ES-I3 (cell line): ENCODE data around the gene PIEZO2.
"Not testable (repeated sequence)": the region's sequence is repeated elsewhere in the genome, so short reads cannot be mapped to it uniquely, and the experiment has no call there.

ENCODE experiments used
- H3K36me3 ChIP-seq: 2 replicates; pipeline ENCODE4 v1.6.1; 2013; ENCODE audit warnings: mild to moderate bottlenecking, low read length, control low read depth, moderate library complexity; ENCODE audit not compliant: insufficient read depth
- H3K4me1 ChIP-seq: 2 replicates; pipeline ENCODE4 v1.6.1; 2013; ENCODE audit warnings: mild to moderate bottlenecking, control low read depth, low read length; ENCODE audit not compliant: insufficient read depth
- H3K9ac ChIP-seq: 2 replicates; pipeline ENCODE4 v1.6.1; 2013; ENCODE audit warnings: low read depth, mild to moderate bottlenecking, low read length, moderate library complexity
- H3K9me3 ChIP-seq: 2 replicates; pipeline ENCODE4 v1.6.1; 2013; ENCODE audit warnings: mild to moderate bottlenecking, low read length, moderate library complexity; ENCODE audit not compliant: control insufficient read depth, insufficient read depth

PIEZO2 gene

DNA sequence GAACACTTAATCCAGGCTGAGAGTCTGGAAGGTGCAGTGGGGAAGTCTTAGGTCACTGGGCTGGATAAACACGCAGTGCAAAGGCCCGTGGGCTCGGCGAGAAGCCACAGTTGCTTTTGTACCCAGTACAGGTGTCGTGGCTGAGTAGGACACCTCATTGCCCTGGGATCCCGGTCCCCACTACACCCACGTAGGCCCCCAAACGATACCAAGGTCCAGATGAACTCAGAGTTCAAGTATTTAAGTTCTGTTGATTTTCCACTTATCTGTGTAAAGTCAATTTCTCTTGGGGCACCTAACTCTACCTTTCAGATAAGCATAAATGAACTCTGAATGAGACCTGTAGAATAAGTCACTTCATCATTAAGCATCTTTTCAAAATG lies 302.0 kb downstream of the PIEZO2 start:
- Histone ChIP-seq H3K9me3 (no peaks in the 10 kb centered on the region), H3K4me1 (peaks cover 7% of the 10 kb centered on the region; the same call in 1 of the 2 replicates), H3K36me3 (no peaks in the 10 kb centered on the region), H3K9ac (no peak overlapping the region)

DNA sequence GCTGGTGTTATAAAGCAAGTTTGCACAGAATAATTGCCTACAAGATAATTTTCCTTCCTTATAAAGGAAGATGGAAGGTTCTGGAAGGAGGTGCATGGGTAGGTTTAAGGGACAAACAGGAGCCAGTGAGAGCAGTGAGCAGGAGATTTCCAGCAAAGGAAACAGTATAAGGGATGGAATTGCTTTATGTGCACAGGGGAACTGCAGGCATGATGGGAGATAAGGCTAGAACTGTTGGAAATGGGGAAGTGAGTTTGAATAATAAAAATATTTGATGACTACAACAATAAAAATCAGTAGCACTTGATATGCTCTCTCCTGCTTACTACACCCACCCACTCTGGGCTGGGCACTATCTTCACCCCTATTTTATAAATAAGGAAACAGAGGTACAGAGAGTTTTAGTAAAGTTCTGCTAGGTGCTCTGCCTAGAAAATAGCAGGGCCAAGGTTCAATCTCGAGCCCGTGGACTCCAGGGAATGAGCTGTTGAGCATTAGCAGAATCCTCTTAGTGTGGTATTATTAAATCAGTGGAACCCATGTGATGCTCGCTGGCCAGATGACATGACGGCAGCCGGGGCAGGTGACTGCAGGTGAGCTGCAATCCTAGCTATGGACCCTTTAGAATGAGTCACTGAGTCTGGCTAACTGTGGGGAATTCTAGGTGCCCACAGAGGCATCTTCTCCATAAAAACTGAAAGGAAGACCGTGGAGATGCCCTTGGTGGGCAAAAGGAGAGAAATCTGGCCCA lies 302.5 kb downstream of the PIEZO2 start:
- no peak overlapping the region for H3K9ac ChIP-seq
- no peaks in the 10 kb centered on the region for H3K36me3 ChIP-seq
- no peaks in the 10 kb centered on the region for H3K9me3 ChIP-seq
- peaks cover 7% of the 10 kb centered on the region; the same call in 1 of the 2 replicates for H3K4me1 ChIP-seq

DNA sequence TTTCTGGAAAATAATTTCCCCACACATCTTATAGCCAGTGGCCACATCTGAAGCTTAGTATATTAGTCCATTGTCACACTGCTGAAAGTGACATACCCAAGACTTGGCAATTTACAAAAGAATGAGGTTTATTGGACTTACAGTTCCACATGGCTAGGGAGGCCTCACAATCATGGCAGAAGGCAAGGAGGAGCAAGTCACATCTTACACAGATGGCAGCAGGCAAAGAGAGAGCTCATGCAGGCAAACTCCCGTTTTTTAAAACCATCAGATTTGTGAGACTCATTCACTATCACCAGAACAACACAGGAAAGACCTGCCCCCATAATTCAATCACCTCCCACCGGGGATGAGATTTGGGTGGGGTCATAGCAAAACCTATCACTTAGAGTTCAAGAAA lies 303.3 kb downstream of the PIEZO2 start:
- not testable (repeated sequence) for H3K4me1 ChIP-seq, H3K9me3 ChIP-seq, H3K9ac ChIP-seq, H3K36me3 ChIP-seq

DNA sequence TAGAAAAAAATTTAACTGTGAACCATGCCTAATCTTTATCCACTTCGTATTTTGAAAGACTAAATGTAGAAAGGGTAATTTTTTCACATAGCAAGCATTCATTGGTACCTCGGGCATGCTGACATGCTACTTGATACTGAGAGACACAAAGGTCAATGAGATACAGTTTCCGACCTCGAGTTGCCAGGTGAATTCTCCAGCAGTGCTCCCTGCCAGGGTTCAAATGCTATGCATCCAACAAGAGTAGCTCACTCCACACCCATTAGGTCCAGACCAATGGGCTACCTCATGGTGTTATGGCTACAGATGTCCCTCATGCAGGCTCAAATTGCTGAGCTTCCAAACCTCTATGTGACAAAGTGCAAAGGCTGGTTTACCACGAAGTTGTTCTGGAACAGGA lies 305.8 kb downstream of the PIEZO2 start:
- Histone ChIP-seq H3K9me3 (no peaks in the 10 kb centered on the region), H3K9ac (no peak overlapping the region), H3K36me3 (no peaks in the 10 kb centered on the region), H3K4me1 (peaks cover 7% of the 10 kb centered on the region; the same call in 1 of the 2 replicates)

DNA sequence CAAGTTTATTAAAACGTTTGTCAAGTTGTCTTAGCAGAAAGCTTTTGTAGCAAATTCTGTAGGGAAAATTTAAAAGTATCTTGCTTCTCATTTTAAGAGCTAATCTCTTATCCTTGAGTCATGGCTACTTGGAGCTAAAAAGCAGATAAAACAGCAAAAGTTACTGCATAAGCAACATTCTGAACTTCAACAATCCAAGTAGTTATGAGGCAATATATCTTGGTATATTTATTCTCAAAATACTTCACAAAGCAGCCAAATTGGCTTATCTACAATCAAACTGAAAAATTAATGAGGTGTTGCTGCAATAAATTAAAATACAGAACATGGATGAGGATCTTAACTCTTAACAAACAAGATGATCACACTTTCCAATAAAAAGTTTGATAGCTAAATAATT lies 306.5 kb downstream of the PIEZO2 start:
- no peaks in the 10 kb centered on the region for H3K9me3 ChIP-seq
- H3K4me1 ChIP-seq = peaks cover 4% of the 10 kb centered on the region; the same call in 1 of the 2 replicates

DNA sequence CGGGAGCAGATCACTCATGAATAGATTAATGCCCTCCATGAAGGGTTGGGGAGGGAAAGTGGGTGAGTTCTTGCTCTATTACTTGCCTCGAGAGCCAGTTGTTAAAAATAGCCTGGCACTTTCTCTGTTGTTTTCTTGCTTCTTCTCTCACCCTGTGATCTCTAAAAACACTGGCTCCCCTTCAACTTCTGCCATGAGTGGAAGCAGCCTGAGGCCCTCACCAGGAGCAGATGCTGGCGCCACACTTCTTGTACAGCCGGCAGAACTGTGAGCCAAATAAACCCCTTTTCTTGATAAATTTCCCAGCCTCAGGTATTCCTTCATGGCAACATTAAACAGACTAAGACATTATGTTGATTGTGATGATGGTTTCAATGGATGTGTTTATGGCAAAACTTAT lies 307.0 kb downstream of the PIEZO2 start:
- no peaks in the 10 kb centered on the region for H3K36me3 ChIP-seq
- H3K9me3 ChIP-seq = no peaks in the 10 kb centered on the region
- no peak overlapping the region for H3K9ac ChIP-seq
- H3K4me1 ChIP-seq = no peaks in the 10 kb centered on the region

More for the DNA sequence above, 306.5 kb downstream of the PIEZO2 start:
- H3K36me3 ChIP-seq = no peaks in the 10 kb centered on the region
- H3K9ac ChIP-seq = no peak overlapping the region

DNA sequence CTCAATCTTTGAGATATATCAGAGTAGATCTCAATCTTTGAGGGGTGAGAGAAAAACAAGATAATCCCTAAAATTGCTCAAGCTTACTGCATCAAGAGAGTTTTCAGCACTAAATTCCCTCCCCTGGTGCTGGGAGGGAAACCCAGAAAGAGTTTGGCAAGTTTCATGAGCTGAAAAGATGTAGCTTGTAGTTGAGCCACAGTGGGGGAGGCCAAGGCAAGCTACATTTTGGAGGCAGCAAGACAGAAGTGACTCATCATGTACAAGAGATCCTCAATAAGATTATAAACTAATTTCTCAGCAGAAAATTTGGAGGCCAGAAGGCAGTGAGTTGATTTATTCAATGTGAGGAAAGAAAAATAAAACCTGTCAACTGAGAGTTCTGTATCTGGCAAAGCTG lies 308.2 kb downstream of the PIEZO2 start:
- Histone ChIP-seq H3K9me3 (no peaks in the 10 kb centered on the region), H3K9ac (no peak overlapping the region), H3K36me3 (no peaks in the 10 kb centered on the region), H3K4me1 (no peaks in the 10 kb centered on the region)

DNA sequence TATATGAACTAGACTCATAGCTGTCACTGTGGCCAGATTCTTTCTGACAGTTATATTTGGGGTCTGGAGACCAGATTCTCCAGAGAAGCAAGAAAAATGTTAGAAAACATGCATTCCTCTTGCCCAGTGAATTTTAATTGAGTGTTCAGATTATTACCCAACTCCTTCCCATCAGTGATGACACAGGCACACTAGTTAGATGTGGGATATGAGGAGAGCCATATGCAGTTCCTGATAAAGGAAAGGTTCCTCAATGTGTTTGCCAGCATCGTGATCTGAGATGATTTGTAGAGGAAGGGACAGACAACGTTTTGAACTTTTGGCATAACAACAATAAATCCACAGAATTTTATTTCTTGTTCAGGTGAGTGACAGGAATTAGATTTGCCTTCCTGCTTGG lies 308.6 kb downstream of the PIEZO2 start:
- Histone ChIP-seq H3K9me3 (no peaks in the 10 kb centered on the region), H3K36me3 (no peaks in the 10 kb centered on the region), H3K9ac (no peak overlapping the region), H3K4me1 (no peaks in the 10 kb centered on the region)

DNA sequence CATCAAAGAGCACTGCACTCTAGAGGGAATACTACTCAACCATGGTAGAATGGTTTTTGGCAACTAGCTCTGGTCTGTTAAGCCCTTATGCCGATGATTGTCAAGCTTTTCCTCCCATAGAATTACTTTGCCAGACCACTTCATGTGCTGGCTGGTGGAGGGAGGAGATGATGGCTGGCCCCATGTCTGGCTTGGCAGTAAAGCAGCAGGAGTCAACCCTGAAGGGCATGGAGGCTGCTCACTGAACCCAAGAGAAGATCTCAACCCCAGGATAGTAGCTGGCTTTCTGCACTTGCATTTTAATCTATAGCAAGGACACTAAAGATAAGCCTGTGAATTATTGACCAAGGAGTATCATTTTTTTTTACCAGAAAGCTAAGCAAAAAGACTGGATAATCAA lies 309.9 kb downstream of the PIEZO2 start:
- no peak overlapping the region for H3K9ac ChIP-seq
- H3K36me3 ChIP-seq = no peaks in the 10 kb centered on the region
- H3K9me3 ChIP-seq = no peaks in the 10 kb centered on the region
- no peaks in the 10 kb centered on the region for H3K4me1 ChIP-seq

DNA sequence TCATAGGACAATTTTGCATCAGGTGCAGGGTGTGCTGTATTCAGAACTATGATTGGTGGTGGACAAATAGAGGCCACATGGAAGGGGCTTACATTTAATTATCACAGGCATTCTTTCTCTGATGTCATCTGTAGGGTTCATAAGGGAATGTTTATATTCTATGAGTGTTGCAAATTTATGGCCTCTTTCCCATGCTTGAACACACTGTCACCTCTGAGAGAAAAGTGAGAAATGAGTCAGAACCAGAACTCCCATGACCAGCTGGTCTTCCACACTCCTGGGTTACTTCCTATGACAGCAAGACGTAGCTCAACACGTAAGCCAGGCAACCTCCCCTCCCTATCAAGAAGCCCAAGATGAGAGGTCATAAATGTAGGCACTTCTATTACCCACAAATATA lies 310.8 kb downstream of the PIEZO2 start:
- H3K9me3 ChIP-seq = no peaks in the 10 kb centered on the region
- no peaks in the 10 kb centered on the region for H3K4me1 ChIP-seq
- H3K36me3 ChIP-seq = no peaks in the 10 kb centered on the region
- no peak overlapping the region for H3K9ac ChIP-seq

DNA sequence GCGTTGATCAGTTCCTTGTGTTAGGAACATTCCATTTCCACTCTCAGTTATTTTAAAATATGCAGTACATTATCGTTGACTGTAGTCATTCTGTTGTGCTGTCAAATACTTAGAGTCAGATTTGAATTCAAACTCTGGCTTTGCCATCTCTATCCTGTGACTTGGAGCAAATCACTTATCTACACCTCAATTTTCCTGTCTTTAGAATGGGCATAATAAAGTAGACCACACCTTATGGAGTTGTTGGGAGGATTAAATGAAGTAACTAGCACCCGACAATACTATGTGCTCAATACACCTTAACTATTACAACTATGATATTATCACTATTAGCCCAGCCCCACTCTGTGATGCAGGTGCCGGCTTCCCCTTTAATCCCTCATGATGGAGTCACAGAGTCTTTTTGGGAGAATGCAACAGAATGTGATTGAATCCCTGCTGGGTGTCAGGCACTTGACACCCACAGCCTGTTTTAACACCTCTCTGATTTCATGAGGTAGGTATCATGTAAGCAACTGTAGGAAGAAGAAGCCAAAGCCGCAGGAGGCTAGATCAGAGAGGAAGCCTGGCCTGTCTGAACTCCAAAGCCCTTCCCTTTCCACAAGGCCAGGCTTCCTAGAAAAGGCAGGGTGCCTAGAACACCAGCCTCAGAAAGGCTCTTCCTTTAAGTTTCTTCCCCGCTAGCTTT lies 315.1 kb downstream of the PIEZO2 start:
- Histone ChIP-seq H3K9ac (no peak overlapping the region), H3K9me3 (no peaks in the 10 kb centered on the region), H3K4me1 (no peaks in the 10 kb centered on the region), H3K36me3 (no peaks in the 10 kb centered on the region)

DNA sequence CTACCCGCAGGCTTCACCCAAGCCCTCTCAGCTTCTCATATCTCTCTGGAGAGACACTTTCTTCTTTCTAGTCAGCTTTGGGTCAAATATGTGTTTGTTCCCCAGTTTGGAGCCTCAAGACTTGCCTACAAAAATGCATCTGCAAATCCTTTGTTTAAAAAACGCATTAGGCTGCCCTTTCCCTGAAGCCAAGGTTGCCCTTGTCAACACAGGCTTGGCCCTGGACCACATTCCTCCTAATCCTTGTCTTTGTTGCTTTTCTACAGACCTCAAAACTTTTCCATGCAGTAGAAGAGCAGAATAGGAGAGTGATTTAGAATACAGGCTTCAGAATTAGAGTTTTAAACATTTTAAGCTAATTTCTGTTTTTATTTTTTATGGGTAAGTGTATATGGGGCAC lies 315.7 kb downstream of the PIEZO2 start:
- no peaks in the 10 kb centered on the region for H3K36me3 ChIP-seq
- no peak overlapping the region for H3K9ac ChIP-seq
- H3K4me1 ChIP-seq = no peaks in the 10 kb centered on the region
- no peaks in the 10 kb centered on the region for H3K9me3 ChIP-seq

DNA sequence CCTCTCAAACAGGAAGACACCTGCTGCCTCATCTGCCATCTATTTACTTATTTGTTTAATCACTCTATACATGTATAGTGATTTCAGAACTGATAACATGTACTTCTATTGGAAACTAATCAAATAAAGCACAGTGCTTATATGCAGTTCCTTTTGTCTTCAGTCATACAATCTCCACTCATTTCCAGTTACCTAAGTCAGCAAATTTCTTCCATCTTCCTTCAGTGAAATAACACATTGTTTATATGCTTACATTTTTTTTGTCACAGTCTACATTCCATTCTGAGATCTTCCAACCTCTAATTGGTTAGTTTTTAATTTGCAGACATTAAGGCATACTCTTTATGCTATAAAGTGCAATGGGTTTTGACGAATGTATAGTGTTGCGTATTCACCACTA lies 323.0 kb downstream of the PIEZO2 start:
- H3K9ac ChIP-seq = no peak overlapping the region
- H3K36me3 ChIP-seq = no peaks in the 10 kb centered on the region
- H3K4me1 ChIP-seq = no peaks in the 10 kb centered on the region; the same call in 1 of the 2 replicates
- no peaks in the 10 kb centered on the region for H3K9me3 ChIP-seq

DNA sequence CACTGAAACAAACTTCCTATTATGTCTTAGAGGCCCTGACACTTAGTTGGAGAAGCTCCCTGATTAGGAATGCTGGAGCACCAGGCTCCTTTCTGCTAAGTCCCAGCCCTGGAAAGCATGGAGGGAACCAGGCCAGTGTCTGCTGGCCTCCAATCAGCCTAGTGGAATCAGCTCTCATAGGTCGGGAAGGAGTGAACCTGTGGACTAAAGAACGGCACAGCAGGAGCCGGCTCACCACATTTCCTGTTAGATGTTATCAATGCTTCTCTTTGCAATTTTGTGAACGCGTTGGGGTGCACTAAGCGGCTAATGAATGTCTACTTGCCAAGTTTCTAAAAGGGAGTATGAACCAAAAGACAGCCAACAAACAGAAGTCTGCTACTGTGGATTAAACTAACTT lies 326.9 kb downstream of the PIEZO2 start:
- Histone ChIP-seq H3K36me3 (no peaks in the 10 kb centered on the region), H3K9me3 (no peaks in the 10 kb centered on the region), H3K9ac (no peak overlapping the region), H3K4me1 (no peaks in the 10 kb centered on the region; the same call in 1 of the 2 replicates)

DNA sequence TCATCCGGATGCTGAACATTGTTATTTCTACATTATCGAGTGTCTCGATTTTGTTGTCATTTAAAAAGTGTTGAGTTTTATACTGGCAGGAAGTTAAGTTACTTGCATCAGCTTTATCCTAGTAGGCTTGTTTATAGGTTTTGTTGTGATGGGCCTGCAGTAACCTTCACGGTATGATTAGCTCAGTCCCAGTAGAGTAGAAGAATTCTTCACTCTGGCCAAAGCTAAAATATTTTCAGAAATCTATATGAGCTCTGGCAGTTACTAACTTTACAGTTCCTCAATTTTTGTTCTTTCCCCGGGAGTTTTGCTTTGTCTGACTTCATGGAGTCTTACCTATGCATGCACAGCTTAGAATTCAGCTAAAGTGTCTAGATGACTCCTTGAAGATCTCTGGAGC lies 328.7 kb downstream of the PIEZO2 start:
- no peaks in the 10 kb centered on the region for H3K9me3 ChIP-seq
- H3K9ac ChIP-seq = no peak overlapping the region
- no peaks in the 10 kb centered on the region; the same call in 1 of the 2 replicates for H3K4me1 ChIP-seq
- H3K36me3 ChIP-seq = no peaks in the 10 kb centered on the region
